Heart left ventricle (tissue), 13 donors: ENCODE measurements around the gene CRCP.

Source experiments
- POLR2A ChIP-seq, 2 donors: fragments of 450-650 bp; IDR thresholded peaks; one replicate each; pipeline ENCODE4 v1.6.1; 2017; ENCODE audit warnings: antibody characterized with exemption in 2 of 2, mild to moderate bottlenecking in 2 of 2, moderate library complexity in 2 of 2
- TF ChIP-seq, protein P1 (sequence below), 12 donors: fragments of 200-600 bp; sonication (generic) in 4 of 12; IDR thresholded peaks; one replicate each; pipeline versions ENCODE4 v1.5.0 to v1.8.0; 2018 to 2022; ENCODE audit warnings: antibody characterized with exemption in 12 of 12, mild to moderate bottlenecking in 5 of 12
- donor health status: ischemic (EF 13 %, LVEDD 7.1; RV severe dilation, severe dysfunction).
- donor health status: DM: no; HTN: yes; CAD: no.
- donor health status: DM: no; HTN: no; CAD: no.
- donor health status: ischemic (EF 25% LVEDD 6.9; RV normal size, moderate dysfunction).
- donor health status: ischemic (EF 25% LVEDD 5.7; RV mildly dilated, moderate dysfunction).
- donor health status: ischemic (EF 35%, LVEDD 5.7; RV mildly dilated, moderate dysfunction).
- donor health status: nonischemic (EF 11% LVEDD 7.7; RV severe dilation, severe dysfunction).
- donor health status: DM: yes; HTN: yes; CAD: no.
- donor health status: PGD.
- donor health status: ischemic (EF 29% LVEDD 5.4; RV normal size, mild dysfunction).
- donor health status: nonischemic (EF 23%, LVEDD 6.1; RV moderate dilation, normal function).

GRCh38 chr7:66095010-66095409 is 19.6 kb upstream of the CRCP start:
- TF ChIP-seq, protein P1, sequence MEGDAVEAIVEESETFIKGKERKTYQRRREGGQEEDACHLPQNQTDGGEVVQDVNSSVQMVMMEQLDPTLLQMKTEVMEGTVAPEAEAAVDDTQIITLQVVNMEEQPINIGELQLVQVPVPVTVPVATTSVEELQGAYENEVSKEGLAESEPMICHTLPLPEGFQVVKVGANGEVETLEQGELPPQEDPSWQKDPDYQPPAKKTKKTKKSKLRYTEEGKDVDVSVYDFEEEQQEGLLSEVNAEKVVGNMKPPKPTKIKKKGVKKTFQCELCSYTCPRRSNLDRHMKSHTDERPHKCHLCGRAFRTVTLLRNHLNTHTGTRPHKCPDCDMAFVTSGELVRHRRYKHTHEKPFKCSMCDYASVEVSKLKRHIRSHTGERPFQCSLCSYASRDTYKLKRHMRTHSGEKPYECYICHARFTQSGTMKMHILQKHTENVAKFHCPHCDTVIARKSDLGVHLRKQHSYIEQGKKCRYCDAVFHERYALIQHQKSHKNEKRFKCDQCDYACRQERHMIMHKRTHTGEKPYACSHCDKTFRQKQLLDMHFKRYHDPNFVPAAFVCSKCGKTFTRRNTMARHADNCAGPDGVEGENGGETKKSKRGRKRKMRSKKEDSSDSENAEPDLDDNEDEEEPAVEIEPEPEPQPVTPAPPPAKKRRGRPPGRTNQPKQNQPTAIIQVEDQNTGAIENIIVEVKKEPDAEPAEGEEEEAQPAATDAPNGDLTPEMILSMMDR (IDR thresholded peaks at IDR 0.05), result no peak
- no peak for TF ChIP-seq POLR2A (IDR thresholded peaks at IDR 0.05)
